Measurements from ENCODE around the gene UBTF.

The UBTF gene

DNA sequence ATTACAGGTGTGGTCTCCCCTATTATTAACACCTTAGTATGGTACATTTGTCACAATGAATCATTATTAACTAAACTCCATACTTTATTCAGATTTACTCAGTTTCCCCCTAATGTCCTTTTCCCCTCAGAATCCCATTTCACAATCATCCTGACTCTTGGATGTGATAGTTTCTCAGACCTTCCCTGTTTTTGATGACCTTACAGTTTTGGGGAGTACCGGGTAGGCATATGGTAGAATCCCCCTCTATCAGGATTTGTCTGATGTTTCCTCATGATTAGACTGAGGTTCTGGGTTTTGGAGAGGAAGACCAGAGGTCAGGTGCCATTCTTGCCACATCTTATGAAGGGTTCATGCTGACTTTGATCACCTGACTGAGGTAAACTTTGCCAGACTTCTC lies 55.0 kb downstream of the UBTF start:
- no peak overlapping the region for H3K27ac ChIP-seq (ENCODE audit: low read depth, low read length)
- no peaks in the 10 kb centered on the region for H3K4me1 ChIP-seq (ENCODE audit: control insufficient read depth, low read length)
- no peak overlapping the region for H3K4me2 ChIP-seq (ENCODE audit: low read length)
- H3K9me2 ChIP-seq (replicated peaks; ENCODE audit: control insufficient read depth, low read length): no peaks in the 10 kb centered on the region
- no peaks in the 10 kb centered on the region for H3K27me3 ChIP-seq (ENCODE audit: control insufficient read depth, low read length)
- no peaks in the 10 kb centered on the region for H4K20me1 ChIP-seq (ENCODE audit: control insufficient read depth, insufficient read depth, low read depth, low read length)
- peaks cover 14% of the 10 kb centered on the region for H3K36me3 ChIP-seq (ENCODE audit: control insufficient read depth, low read length)
- H3F3A ChIP-seq (ENCODE audit: control insufficient read depth, insufficient read depth): no peaks in the 10 kb centered on the region
- no peak overlapping the region for H3K4me3 ChIP-seq (ENCODE audit: low read length)
- TF ChIP-seq, protein P1, sequence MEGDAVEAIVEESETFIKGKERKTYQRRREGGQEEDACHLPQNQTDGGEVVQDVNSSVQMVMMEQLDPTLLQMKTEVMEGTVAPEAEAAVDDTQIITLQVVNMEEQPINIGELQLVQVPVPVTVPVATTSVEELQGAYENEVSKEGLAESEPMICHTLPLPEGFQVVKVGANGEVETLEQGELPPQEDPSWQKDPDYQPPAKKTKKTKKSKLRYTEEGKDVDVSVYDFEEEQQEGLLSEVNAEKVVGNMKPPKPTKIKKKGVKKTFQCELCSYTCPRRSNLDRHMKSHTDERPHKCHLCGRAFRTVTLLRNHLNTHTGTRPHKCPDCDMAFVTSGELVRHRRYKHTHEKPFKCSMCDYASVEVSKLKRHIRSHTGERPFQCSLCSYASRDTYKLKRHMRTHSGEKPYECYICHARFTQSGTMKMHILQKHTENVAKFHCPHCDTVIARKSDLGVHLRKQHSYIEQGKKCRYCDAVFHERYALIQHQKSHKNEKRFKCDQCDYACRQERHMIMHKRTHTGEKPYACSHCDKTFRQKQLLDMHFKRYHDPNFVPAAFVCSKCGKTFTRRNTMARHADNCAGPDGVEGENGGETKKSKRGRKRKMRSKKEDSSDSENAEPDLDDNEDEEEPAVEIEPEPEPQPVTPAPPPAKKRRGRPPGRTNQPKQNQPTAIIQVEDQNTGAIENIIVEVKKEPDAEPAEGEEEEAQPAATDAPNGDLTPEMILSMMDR (IDR thresholded peaks at IDR 0.05; ENCODE audit: low read depth, low read length, poor library complexity, severe bottlenecking): no peak
- no peak for TF ChIP-seq EZH2phosphoT487 (IDR thresholded peaks at IDR 0.05; ENCODE audit: borderline replicate concordance, low read length)
- no peaks in the 10 kb centered on the region for H3K79me2 ChIP-seq (ENCODE audit: control insufficient read depth, low read length)
- H3K9me3 ChIP-seq (ENCODE audit: control insufficient read depth, insufficient read depth, low read length): no peaks in the 10 kb centered on the region

DNA sequence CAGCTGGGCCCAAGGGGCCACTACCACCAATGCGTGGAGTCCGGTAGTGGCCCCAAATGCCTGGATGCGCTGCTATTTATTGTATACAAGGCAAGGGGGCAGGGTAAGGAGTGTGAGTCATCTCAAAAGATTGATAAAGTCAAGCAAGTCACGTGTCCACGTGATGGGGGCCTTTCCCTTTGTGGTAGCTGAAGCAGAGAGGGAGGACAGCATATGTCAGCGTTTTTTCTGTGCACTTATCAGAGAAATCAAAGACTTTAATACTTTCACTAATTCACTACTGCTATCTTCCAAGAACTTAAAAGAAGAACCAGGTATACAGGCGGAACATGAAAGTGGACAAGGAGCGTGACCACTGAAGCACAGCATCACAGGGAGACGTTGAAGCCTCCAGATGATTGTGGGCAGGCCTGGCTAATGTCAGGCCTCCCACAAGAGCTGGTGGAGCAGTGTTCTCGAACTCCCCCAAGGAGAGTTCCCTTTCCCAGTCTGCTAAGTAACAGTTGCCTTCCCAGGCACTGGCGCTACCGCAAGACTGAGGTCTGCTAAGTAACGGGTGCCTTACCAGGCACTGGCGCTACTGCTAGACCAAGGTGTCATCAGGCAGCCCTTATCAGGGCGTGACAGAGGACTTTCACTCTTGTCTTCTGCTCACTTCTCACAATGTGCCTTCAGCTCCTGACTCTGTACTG lies 59.8 kb downstream of the UBTF start:
- H3K27me3 ChIP-seq (ENCODE audit: control insufficient read depth, low read length): no peaks in the 10 kb centered on the region
- no peaks in the 10 kb centered on the region for H3K4me1 ChIP-seq (ENCODE audit: control insufficient read depth, low read length)
- H3K4me2 ChIP-seq (ENCODE audit: low read length): no peak overlapping the region
- no peaks in the 10 kb centered on the region for H3K9me3 ChIP-seq (ENCODE audit: control insufficient read depth, insufficient read depth, low read length)
- no peak for TF ChIP-seq EZH2phosphoT487 (IDR thresholded peaks at IDR 0.05; ENCODE audit: borderline replicate concordance, low read length)
- TF ChIP-seq, protein P1 (IDR thresholded peaks at IDR 0.05; ENCODE audit: low read depth, low read length, poor library complexity, severe bottlenecking): no peak
- no peaks in the 10 kb centered on the region for H3K9me2 ChIP-seq (replicated peaks; ENCODE audit: control insufficient read depth, low read length)
- H3K27ac ChIP-seq (ENCODE audit: low read depth, low read length): no peak overlapping the region
- peaks cover 38% of the 10 kb centered on the region for H3K36me3 ChIP-seq (ENCODE audit: control insufficient read depth, low read length)
- no peaks in the 10 kb centered on the region for H3K79me2 ChIP-seq (ENCODE audit: control insufficient read depth, low read length)
- no peak overlapping the region for H3K4me3 ChIP-seq (ENCODE audit: low read length)
- no peaks in the 10 kb centered on the region for H3F3A ChIP-seq (ENCODE audit: control insufficient read depth, insufficient read depth)
- 0 out of 2 replicates have a peak, but pooled peaks cover 3% of the 10 kb centered on the region for H4K20me1 ChIP-seq (ENCODE audit: control insufficient read depth, insufficient read depth, low read depth, low read length)

DNA sequence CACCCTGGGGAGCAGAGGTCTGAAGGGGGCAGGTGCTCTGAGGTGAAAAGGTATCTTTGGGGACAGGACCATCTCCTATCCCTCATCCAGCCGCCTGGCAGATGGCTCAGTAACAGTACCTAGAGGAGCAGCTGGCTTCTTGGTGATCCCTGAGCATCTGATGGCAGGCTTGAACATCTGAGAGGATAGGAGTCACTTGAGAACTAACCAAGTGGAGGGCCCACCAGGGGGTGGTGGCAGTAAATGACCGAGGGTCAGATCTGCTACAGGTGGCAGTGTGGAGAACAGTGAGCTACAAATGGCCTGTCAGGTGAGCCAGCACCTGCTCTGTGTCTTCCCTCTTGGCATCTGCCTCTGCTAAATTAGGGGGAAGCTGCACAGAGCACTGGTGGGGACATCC lies 64.0 kb downstream of the UBTF start:
- no peaks in the 10 kb centered on the region for H3K4me1 ChIP-seq (ENCODE audit: control insufficient read depth, low read length)
- peaks cover 14% of the 10 kb centered on the region for H3K79me2 ChIP-seq (ENCODE audit: control insufficient read depth, low read length)
- H3K36me3 ChIP-seq (ENCODE audit: control insufficient read depth, low read length): peaks cover 50% of the 10 kb centered on the region
- H3K9me2 ChIP-seq (replicated peaks; ENCODE audit: control insufficient read depth, low read length): no peaks in the 10 kb centered on the region
- H3K27me3 ChIP-seq (ENCODE audit: control insufficient read depth, low read length): no peaks in the 10 kb centered on the region
- TF ChIP-seq, protein P1 (IDR thresholded peaks at IDR 0.05; ENCODE audit: low read depth, low read length, poor library complexity, severe bottlenecking): no peak
- no peak for TF ChIP-seq EZH2phosphoT487 (IDR thresholded peaks at IDR 0.05; ENCODE audit: borderline replicate concordance, low read length)
- H3F3A ChIP-seq (ENCODE audit: control insufficient read depth, insufficient read depth): no peaks in the 10 kb centered on the region
- no peak overlapping the region for H3K4me3 ChIP-seq (ENCODE audit: low read length)
- no peaks in the 10 kb centered on the region for H3K9me3 ChIP-seq (ENCODE audit: control insufficient read depth, insufficient read depth, low read length)
- H3K4me2 ChIP-seq (ENCODE audit: low read length): no peak overlapping the region
- 0 out of 2 replicates have a peak, but pooled peaks cover 3% of the 10 kb centered on the region for H4K20me1 ChIP-seq (ENCODE audit: control insufficient read depth, insufficient read depth, low read depth, low read length)
- H3K27ac ChIP-seq (ENCODE audit: low read depth, low read length): no peak overlapping the region
